Small intestine (tissue), 7 donors: ENCODE data around the gene NAPB. TPM values are rescaled to one million over a fixed set of nuclear protein-coding genes. Genes with fewer than 3 reads are reported as not detected.
A peak's percentile ranks its signal among the peaks of the same experiment; 100 is the strongest.
"Not testable (repeated sequence)": the region's sequence is repeated elsewhere in the genome, so short reads cannot be mapped to it uniquely, and the experiment has no call there.

ENCODE experiments used
- DNase-seq, 2 donors: peaks; one replicate each; pipeline versions ENCODE4 v3.0.0 to v3.0.0-alpha.2; 2013
- FAIRE-seq: peaks from 2 replicates; lab custom pipeline; 2012; peaks lifted over from hg19 to GRCh38; lab: Jason Lieb, UNC
- H3K27ac ChIP-seq, 3 donors: one replicate each; pipeline ENCODE4 v1.5.1; 2013; ENCODE audit warnings: low read length in 2 of 3, mild to moderate bottlenecking in 2 of 3, control low read depth in 1 of 3, inconsistent platforms in 1 of 3, low read depth in 1 of 3, moderate library complexity in 1 of 3
- H3K27me3 ChIP-seq, 3 donors: one replicate each; pipeline ENCODE4 v1.6.1; 2013; ENCODE audit warnings: low read length in 3 of 3, inconsistent platforms in 1 of 3; ENCODE audit not compliant: control insufficient read depth in 3 of 3, insufficient read depth in 3 of 3
- H3K36me3 ChIP-seq, 3 donors: one replicate each; pipeline ENCODE4 v1.6.1; 2013; ENCODE audit warnings: low read length in 3 of 3, inconsistent platforms in 1 of 3, low read depth in 1 of 3, mild to moderate bottlenecking in 1 of 3, moderate library complexity in 1 of 3; ENCODE audit not compliant: control insufficient read depth in 3 of 3, insufficient read depth in 2 of 3
- H3K4me1 ChIP-seq, 3 donors: one replicate each; pipeline ENCODE4 v1.6.1; 2013; ENCODE audit warnings: low read length in 2 of 3, inconsistent platforms in 1 of 3, low read depth in 1 of 3, mild to moderate bottlenecking in 1 of 3, moderate library complexity in 1 of 3; ENCODE audit not compliant: control insufficient read depth in 3 of 3, insufficient read depth in 2 of 3
- H3K4me3 ChIP-seq, 3 donors: one replicate each; pipeline ENCODE4 v1.5.1; 2013; ENCODE audit warnings: low read length in 3 of 3, control low read depth in 1 of 3, inconsistent platforms in 1 of 3, low read depth in 1 of 3, mild to moderate bottlenecking in 1 of 3, moderate library complexity in 1 of 3
- H3K9me3 ChIP-seq, 2 donors: one replicate each; pipeline ENCODE4 v1.6.1; 2013; ENCODE audit warnings: low read depth in 1 of 2, low read length in 1 of 2; ENCODE audit not compliant: control insufficient read depth in 2 of 2, insufficient read depth in 1 of 2
- WGBS, 3 donors: extraction: QIAGEN DNeasy Blood & Tissue Kit; methylation state at CpG; one replicate each; pipeline ENCODE4 v1.1.7; 2013; 5-methylcytosine and 5-hydroxymethylcytosine counted together
- polyA plus RNA-seq, 4 donors: library from polyadenylated mRNA; stranded (reverse) in 3 of 4; unstranded in 1 of 4; fragments of 200-250 nt in 3 of 4; fragments of 120-200 nt in 1 of 4; gene quantifications; one replicate each; pipeline versions ENCODE4 v1.2.1 to v1.2.3, GENCODE V29; 2013
- donor health status: healthy with polysubstance abuse.
- donor health status: control.
- donor health status: control.
- donor health status: Bipolar disorder and iron deficiency.
- donor health status: healthy.

NAPB gene
- polyA plus RNA-seq, 4 donors: 3.2 to 12.8 (median 7.0) TPM

- no peaks in the 10 kb centered on the region for H3K9me3 ChIP-seq
- no peak for DNase-seq
- H3K27ac ChIP-seq: peak overlapping the region in 2 of 3 donors; percentile 84 to 99
- H3K27me3 ChIP-seq: no peaks in the 10 kb centered on the region
- WGBS, 3 donors: 6 to 29% (median 16%) methylated on average over 6 of the region's 6 CpGs
- FAIRE-seq: no peak
- H3K4me1 ChIP-seq: peaks cover 4 to 35% (median 5%) of the 10 kb centered on the region in 3 donors
- H3K4me3 ChIP-seq: peak overlapping the region in 1 of 3 donors; percentile 9
- peaks cover 0 to 13% (median 0%) of the 10 kb centered on the region in 3 donors for H3K36me3 ChIP-seq
These were observed 62.8 kb downstream of the NAPB start for GRCh38 chr20:23358563-23358906.

GRCh38 chr20:23357767-23358562 lies 63.3 kb downstream of the NAPB start:
- no peaks in the 10 kb centered on the region for H3K27me3 ChIP-seq
- H3K4me1 ChIP-seq: peaks cover 0 to 32% (median under 1%) of the 10 kb centered on the region in 3 donors
- peak overlapping the region; percentile 89 to 99 (median 92) for H3K27ac ChIP-seq
- H3K36me3 ChIP-seq: peaks cover 0 to 13% (median 0%) of the 10 kb centered on the region in 3 donors
- no peak for FAIRE-seq
- no peaks in the 10 kb centered on the region for H3K9me3 ChIP-seq
- peak; percentile 100 for DNase-seq
- WGBS, 3 donors: 0% methylated on average over 71 of the region's 71 CpGs
- H3K4me3 ChIP-seq: peak overlapping the region; percentile 40 to 66 (median 64)

DNA sequence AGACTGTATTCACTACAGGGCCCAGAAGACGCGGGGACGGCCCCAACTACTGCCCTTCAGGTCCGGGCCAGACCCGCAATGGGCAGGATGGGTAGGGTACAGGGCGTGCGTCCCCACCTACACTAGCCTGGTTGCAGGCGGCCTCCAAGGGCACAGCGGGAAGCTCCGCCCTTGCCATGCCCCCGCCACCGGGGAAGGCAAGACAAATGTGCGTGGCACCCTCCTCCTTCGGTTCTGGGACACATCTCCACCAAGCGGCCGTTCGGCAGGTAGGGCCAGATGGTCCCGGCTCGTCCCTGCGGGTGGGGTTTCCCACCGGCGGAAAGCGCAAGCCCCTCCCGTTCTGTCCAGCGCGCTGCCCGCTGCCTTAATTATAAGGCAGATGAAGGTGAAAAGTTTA lies 65.1 kb downstream of the NAPB start:
- no peak overlapping the region for H3K27ac ChIP-seq
- no peaks in the 10 kb centered on the region for H3K9me3 ChIP-seq
- H3K27me3 ChIP-seq: no peaks in the 10 kb centered on the region
- FAIRE-seq (no peak), DNase-seq (no peak)
- H3K4me3 ChIP-seq: no peak overlapping the region
- H3K4me1 ChIP-seq: peaks cover 2 to 37% (median 2%) of the 10 kb centered on the region in 3 donors
- WGBS, 3 donors: 81 to 94% (median 91%) methylated on average over 27 of the region's 27 CpGs
- H3K36me3 ChIP-seq: peaks cover 0 to 13% (median 0%) of the 10 kb centered on the region in 3 donors

- Histone ChIP-seq H3K9me3 (no peaks in the 10 kb centered on the region), H3K4me1 (peaks cover 2 to 16% (median 4%) of the 10 kb centered on the region in 3 donors), H3K36me3 (peaks cover 0 to 13% (median 0%) of the 10 kb centered on the region in 3 donors), H3K27ac (peak overlapping the region; percentile 75 to 100 (median 100)), H3K27me3 (no peaks in the 10 kb centered on the region), H3K4me3 (peak overlapping the region; percentile 51 to 93 (median 58))
- WGBS, 3 donors: 1% methylated on average over 60 to 64 of the region's 64 CpGs
- DNase-seq: peak; percentile 32 to 77
- FAIRE-seq: no peak
These were observed 70.1 kb downstream of the NAPB start for GRCh38 chr20:23350904-23351838.

- peak within 1 kb of the TSS; percentile 99 to 100 (median 100) for H3K27ac ChIP-seq
- no peaks in the 10 kb centered on the region for H3K9me3 ChIP-seq
- FAIRE-seq: no peak
These were observed 70.9 kb downstream of the NAPB start, which contains the start of gene NXT1 for GRCh38 chr20:23350196-23350903. TSS of gene NXT1 (plus strand) at chr20:23350791. CDS start at chr20:23354042, 3,251 bp downstream.

DNA sequence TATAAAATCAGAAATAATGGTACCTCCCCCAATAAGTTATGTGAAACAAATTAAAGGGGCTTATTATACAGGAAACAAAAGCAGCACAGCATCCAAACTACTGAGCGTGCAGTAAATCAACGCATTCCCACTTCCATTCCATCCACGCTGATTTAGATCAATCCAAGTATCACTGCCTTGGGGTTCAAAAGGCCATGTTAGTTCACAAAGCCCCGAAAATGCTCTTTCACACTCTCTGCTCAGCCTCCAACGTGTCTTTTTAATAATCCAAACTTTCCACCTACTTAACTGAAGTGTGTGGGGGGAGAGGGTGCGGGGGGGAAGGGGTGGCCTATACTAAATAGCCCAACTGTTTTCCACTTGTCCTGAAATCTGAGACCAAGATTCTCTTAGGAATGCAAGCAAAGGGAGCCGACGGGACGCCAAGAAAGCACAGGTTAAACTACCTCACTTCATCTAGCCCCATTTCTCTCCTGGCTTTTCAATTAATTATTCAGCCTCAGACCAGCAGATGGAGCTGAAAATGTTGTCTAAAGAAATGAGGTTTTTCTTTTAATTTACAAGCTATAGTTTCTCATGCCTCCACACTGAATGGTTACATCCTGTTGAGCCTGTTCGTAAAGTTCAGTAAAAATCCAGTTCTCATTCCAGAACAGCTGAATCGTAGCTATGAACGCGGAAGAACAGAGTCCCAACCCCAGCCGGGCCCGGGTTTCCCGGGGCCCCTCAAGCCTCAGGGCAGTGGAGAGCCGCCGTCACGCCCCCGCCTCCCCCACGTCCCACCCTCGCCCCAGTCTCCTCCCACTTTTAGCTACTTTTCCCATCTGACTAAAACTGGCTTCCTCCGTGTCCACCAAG lies 71.7 kb downstream of the NAPB start:
- no peaks in the 10 kb centered on the region for H3K9me3 ChIP-seq
- peaks cover 0 to 7% (median 0%) of the 10 kb centered on the region in 3 donors for H3K36me3 ChIP-seq
- DNase-seq (peak; percentile 72 to 94), FAIRE-seq (no peak)
- no peaks in the 10 kb centered on the region for H3K27me3 ChIP-seq
- peaks cover 2 to 16% (median 4%) of the 10 kb centered on the region in 3 donors for H3K4me1 ChIP-seq
- peak overlapping the region; percentile 51 to 93 (median 58) for H3K4me3 ChIP-seq
- peak overlapping the region; percentile 99 to 100 (median 100) for H3K27ac ChIP-seq
- 6 to 7% (median 6%) methylated on average over 23 of the region's 23 CpGs for WGBS, 3 donors

More at GRCh38 chr20:23350196-23350903, 70.9 kb downstream of the NAPB start, which contains the start of gene NXT1:
- peak; percentile 98 to 99 for DNase-seq
- Histone ChIP-seq H3K4me1 (peaks cover 2 to 16% (median 4%) of the 10 kb centered on the region in 3 donors), H3K4me3 (peak within 1 kb of the TSS; percentile 51 to 93 (median 58)), H3K36me3 (peaks cover 0 to 13% (median 0%) of the 10 kb centered on the region in 3 donors), H3K27me3 (no peaks in the 10 kb centered on the region)
- 0% methylated on average over 58 to 65 of the region's 65 CpGs for WGBS, 3 donors

DNA sequence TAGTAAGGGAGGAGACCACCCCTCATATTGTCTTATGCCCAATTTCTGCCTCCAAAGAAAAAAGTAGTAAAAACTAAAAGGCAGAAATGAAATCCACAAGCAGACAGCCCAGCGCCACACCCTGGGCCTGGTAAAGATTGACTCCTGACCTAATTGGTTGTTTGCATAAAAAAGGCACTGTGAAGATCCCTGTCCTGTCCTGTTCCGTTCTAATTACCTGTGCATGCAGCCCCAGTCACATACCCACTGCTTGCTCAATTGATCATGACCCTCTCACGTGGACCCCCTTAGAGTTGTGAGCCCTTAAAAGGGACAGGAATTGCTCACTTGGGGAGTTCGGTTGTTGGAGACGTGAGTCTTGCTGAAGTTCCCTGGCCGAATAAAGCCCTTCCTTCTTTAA lies 72.8 kb downstream of the NAPB start:
- WGBS, 3 donors: 89 to 93% (median 91%) methylated on average over 6 of the region's 6 CpGs
- H3K36me3 ChIP-seq, H3K27me3 ChIP-seq, FAIRE-seq, H3K27ac ChIP-seq, H3K9me3 ChIP-seq, DNase-seq, H3K4me3 ChIP-seq: not testable (repeated sequence)
- peaks cover 2 to 16% (median 4%) of the 10 kb centered on the region in 3 donors for H3K4me1 ChIP-seq
